ENCODE results near the gene ZSCAN23.

GRCh38 chr6:28393912-28394662, 49.2 kb downstream of the ZSCAN23 start:
- no peak for TF ChIP-seq POLR2A (IDR thresholded peaks at IDR 0.05)
- TF ChIP-seq CTCF (IDR thresholded peaks at IDR 0.05): no peak

Measured in prostate gland (tissue), 2 donors.